AG20443 (cell line): ENCODE measurements around the gene LOXL4.
A peak's percentile ranks its signal among the peaks of the same experiment; 100 is the strongest.

ENCODE experiments used
- DNase-seq: peaks from one replicate; pipeline ENCODE4 v3.0.0; 2012; ENCODE audit warnings: low spot score, mixed read lengths

Gene LOXL4

DNA sequence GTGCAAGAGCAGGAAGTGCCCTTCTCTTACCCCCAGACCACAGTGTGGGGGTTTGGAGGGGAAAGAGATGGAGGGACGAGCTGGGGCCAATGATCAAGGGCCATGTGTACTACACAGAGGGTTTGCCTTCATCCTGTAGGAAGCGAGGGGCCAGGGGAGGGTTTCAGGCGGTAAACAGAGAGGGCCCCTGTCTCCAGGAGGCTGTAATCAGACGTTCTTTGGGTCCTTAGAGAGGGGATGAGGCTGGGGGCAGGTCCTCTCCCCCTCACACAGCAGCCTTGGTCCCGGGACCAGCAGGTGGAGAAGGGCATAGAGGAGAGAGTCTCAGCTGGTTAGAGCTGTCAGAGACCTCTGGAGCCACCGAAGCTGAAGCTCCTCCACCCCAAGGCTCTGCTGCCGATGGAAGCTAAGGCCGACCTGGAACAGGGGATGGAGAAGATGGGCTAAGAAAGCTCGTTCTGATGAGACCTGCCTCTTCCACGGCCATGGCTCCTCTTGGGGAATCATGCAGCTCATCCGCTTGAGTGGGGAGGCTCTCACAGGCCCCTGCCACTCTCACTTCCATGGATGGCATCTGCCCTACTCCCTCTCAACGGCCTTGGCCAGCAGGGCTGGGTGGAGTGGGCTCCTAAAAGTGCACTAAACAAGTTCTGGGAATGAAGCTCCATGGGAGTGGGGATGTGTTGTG is 3.5 kb downstream of the LOXL4 start:
- no peak for DNase-seq

- DNase-seq = no peak
These were observed 4.9 kb downstream of the LOXL4 start for GRCh38 chr10:98263088-98263487.

DNA sequence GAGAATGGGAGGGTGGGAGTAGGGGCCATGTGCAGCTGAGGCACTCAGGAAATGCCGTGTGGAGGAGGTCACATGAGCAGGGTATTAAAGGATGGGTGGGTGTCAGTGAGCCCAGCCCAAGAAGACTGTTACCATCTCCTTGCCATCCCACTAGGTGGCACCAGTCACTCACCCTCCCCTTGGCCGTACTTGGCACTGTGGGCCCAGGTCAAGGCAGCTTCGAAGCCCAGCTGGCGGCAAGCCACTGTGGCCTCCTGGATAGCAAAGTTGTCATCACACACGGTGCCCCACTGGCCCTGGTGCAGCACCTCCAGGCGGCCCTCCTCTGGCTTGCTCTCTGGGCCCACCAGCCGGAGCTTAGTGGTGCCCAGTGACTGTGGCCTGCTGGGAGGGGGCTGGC is 5.4 kb downstream of the LOXL4 start:
- DNase-seq = peak; percentile 68

- DNase-seq = no peak
These were observed 6.3 kb downstream of the LOXL4 start for GRCh38 chr10:98261436-98262277.

GRCh38 chr10:98260752-98261151 is 7.2 kb downstream of the LOXL4 start:
- DNase-seq = no peak

- DNase-seq = no peak
These were observed 7.6 kb downstream of the LOXL4 start for GRCh38 chr10:98260350-98260749.

- no peak for DNase-seq
These were observed 8.2 kb downstream of the LOXL4 start for GRCh38 chr10:98259606-98260315.

GRCh38 chr10:98258683-98259454 is 9.1 kb downstream of the LOXL4 start:
- no peak for DNase-seq

DNA sequence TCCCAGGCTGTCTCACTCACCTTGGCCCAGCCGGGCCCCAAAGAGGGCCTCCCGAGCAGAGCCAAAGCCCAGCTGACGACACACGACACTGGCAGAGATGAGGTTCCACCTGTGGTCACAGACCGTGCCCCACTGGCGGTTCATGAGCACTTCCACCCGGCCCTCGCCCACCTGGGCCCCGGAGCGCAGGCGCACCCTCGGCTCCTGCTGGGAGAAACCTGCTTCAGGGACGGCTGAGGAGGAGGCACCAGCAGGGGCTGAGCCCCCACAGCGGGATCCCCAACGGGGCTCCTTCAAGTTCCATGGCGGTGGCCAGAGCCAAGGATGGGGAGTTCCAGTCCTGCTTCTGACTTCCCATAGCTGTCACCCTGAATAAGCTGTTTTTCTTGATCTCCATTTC is 10.0 kb downstream of the LOXL4 start:
- DNase-seq = no peak

- DNase-seq = peak; percentile 1
These were observed 10.8 kb downstream of the LOXL4 start for GRCh38 chr10:98257198-98257597.

DNA sequence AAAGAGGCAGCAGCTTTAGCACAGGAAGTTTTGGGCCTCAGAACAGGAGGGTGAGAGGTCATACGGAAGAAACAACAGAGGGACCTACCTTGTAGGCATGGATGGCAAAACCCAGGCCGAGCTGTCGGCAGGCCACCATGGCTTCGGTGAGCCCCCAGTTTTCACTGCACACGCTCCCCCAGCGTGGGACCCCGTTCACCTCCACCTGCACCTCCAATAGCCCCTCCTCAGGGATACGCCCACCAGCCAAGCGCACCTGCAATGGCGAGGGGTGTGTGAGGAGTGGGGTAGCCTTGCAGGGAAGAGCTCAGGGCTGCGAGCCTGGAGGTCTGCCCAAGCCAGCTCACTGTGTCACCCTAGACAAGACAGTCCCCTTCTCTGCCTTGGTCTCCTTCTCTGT is 11.3 kb downstream of the LOXL4 start:
- DNase-seq = peak; percentile 1

DNA sequence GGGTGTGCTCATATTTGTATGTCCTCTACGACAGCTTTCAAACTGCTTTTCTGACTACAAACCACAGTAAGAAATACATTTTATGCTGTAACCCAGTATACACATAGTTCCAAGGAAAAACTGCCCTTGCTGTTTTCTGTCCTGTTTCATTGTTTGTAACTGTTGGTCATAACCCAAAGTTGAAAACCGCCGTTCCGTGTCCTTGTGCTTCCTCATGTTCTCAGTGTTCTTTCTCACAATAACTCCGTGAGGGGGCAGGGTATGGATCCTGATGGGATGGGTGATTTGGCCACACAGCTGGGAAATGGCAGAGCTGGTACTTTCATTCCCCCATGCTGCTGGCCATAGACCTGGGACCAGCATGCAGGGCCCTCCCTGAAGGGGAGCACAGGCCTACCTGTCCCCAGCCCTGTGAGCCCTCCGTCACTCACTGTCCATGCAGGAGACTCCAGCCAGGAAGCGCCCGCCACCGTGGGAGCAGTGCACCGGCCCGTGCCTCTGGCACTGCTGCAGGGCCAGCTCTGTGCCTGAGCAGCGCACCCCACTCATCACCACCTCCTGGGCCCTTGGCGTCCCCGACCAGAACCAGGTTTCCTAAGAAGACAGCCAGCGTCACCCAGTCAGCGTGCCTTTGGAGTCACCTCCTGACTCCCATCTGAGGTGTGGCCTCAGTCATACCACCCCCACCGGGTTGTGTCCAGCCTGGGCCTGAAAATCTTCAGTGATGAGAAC is 12.7 kb downstream of the LOXL4 start:
- peak; percentile 4 for DNase-seq

DNA sequence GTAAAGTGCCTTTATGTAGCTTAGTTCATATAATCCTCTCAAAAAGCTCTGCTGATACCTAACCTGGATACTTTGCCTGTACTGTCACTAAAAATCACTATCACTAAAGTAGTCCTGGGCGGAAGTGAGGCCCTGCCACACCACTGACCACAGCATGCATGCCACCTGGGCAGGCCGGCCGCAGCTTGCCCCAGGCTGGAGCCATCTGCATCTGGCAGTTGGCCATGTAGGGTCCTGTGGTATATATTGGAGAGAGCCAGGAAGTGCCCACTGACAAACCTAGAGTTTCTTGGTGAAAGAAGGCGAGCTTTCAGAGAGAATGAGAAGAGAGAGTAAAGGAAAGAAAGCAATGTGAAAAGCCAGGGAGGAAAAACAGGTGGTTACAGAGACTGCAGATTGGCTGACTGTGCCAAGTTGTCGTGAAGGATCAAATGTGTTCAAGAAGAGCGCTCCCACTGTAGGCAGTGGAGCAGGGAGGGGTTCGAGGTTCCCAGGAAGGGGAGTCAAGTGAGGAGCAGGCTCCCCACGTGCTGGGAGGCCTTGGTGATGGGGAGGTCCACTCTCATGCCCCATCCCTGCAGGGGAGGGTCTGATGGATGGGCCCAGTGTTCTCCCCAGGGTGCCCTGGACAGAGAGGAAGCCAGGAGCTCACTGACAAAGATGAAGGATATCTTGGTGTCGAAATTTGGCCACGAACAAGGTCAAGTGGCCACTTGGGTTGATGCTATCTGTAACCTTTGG is 13.6 kb downstream of the LOXL4 start:
- DNase-seq = no peak

GRCh38 chr10:98253499-98253898 is 14.5 kb downstream of the LOXL4 start:
- no peak for DNase-seq

DNA sequence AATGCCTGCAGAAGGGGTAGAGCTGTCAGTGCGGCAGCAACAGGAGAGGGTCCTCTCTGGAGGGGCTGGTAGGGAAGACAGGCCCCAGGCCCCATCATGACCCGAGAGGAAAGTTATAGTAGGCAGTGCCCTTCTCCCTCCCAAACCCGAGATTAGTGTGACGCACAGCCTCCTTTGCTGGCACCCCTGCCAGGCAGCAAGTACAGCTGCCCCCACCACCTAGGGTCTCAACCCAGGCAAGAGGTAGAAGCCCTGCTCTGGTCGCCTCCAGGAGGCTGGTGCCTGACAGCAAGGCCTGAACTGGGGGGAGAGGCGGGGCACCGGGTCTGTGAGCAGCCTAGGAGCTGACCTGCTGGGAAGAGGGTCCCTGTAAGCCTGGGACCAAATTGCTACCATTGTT is 15.5 kb downstream of the LOXL4 start:
- no peak for DNase-seq

- no peak for DNase-seq
These were observed 16.6 kb downstream of the LOXL4 start for GRCh38 chr10:98251399-98251798.

- no peak for DNase-seq
These were observed 18.9 kb downstream of the LOXL4 start for GRCh38 chr10:98249134-98249533.

DNA sequence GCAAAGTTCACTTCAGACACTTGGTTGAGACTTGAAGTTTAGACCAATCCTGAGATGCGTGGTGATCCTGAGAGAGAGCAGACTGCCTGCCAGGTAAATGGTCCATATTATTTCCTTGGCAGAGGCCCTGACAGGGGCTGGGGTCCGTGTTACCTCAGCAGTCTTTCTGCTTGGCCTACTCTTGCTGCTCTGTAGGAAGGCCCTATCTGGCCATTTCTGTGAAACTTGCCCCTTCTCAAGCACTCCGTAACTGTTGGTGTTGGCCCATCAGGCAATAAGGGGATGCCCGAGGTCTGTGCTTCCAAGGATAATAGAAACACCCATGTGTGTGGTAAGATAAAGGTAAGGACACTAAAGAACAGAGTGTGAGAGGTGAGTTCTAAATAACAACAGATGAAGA is 20.0 kb downstream of the LOXL4 start:
- peak; percentile 3 for DNase-seq

GRCh38 chr10:98246911-98247805 is 20.8 kb downstream of the LOXL4 start:
- DNase-seq = peak; percentile 74

GRCh38 chr10:98244586-98244985 is 23.4 kb downstream of the LOXL4 start:
- peak; percentile 1 for DNase-seq
